GM18870 (cell line): ENCODE results near the gene BGLAP.
A peak's percentile ranks its signal among the peaks of the same experiment; 100 is the strongest.
"Not testable (repeated sequence)": the region's sequence is repeated elsewhere in the genome, so short reads cannot be mapped to it uniquely, and the experiment has no call there.

Source experiments
- ATAC-seq: cut with Tn5 transposase; IDR thresholded peaks from one replicate; pipeline ENCODE4 v1.9.1; 2021; ENCODE audit warnings: moderate library complexity; ENCODE audit not compliant: unreplicated experiment

BGLAP gene

GRCh38 chr1:156241926-156242325 is at the start of gene BGLAP:
Gene BGLAP, plus strand, starts transcription at chr1:156242184. Its CDS starts 48 bp downstream, at chr1:156242232.
- ATAC-seq: no peak

- no peak for ATAC-seq
Measured at GRCh38 chr1:156193208-156193487, 48.8 kb upstream of the BGLAP start.

DNA sequence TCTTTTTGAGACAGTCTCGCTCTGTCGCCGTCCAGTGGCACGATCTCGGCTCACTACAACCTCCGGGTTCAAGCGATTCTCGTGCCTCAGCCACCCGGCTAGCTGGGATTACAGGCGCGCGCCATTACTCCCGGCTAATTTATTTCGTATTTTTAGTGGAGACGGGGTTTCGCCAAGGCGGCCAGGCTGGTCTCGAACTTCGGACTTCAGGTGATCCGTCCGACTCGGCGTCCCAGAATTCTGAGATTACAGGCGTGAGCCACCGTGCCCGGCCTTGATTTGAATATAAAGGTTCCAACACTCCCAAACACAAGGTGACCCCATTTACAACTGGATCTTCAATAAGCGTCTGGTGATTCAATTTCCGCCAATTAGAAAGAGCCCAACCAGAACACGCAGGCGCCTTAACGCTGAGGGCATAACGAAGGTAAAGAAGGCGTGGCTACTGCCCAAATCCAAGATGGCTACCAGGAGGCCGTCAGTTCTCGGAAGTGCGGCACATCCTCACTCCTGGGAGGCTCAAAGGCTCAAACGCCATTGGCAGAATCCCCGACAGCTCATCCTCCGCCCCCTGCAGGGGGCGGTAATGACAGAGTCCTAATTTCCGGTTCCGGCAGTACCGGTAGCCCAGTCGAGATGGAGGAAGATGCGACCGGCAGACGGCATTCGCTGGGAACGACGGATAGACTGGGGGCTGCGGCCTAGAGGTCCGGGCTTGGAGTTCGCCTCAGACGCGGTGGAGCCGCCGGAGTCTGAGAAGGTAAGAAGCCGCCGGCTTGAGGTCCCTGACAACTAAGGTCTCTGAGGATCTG is 48.3 kb upstream of the BGLAP start, which contains the start of gene SLC25A44:
Gene SLC25A44 (plus strand): TSS at position 617 of the 812 bp plus-strand sequence. CDS start 5,744 bp downstream, outside the sequence.
- peak; percentile 91 for ATAC-seq

- no peak for ATAC-seq
Measured at GRCh38 chr1:156194300-156194652, 47.7 kb upstream of the BGLAP start.

DNA sequence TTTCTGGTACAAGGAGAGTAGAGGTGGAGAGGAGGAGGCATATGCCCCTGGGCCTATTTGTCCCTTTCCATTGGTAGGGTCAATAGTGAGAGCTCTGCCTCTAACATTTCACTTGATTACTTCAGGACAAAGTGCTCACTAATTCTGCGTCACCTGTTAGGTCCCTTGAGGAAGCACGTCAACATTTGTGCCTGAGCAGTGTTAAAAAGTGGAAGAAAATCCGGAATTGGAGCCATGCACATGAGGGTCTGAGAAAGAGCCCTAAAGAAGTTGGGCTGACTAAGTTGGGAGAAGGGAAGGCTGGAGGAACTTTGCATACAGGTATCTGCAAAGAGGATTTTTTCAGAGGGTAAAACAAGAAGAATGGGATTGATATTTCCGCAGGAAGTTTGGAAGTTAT is 46.1 kb upstream of the BGLAP start:
- no peak for ATAC-seq

- ATAC-seq: no peak
Measured at GRCh38 chr1:156196445-156196844, 45.5 kb upstream of the BGLAP start.

DNA sequence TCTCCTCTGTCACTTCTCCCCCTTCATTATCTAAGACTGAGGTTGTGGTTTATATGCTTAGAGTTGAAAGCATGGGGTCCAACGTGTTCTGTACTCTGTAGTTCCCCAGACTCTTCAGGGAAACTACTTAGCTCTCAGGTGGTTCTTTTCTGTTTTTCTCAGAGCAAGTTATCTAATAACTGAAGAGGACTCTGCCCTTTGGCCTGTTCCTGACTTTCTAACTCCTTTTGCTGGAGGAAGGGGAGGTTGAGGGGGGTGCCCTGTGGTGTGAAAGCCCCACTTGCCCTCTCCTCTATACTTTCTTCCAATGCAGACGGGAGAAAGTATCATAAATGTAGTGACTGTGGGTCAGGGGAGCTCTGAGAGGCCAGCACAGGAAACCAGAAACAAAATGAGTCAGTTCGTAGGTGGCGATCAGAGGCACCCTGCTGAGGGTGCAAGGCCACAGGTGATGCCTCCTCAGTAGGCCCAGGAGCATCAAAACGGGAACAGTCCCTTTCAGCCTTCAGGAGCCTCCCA is 43.1 kb upstream of the BGLAP start:
- ATAC-seq: no peak

- ATAC-seq: no peak
Measured at GRCh38 chr1:156200044-156200443, 41.9 kb upstream of the BGLAP start.

- no peak for ATAC-seq
Measured at GRCh38 chr1:156203331-156203730, 38.7 kb upstream of the BGLAP start.

DNA sequence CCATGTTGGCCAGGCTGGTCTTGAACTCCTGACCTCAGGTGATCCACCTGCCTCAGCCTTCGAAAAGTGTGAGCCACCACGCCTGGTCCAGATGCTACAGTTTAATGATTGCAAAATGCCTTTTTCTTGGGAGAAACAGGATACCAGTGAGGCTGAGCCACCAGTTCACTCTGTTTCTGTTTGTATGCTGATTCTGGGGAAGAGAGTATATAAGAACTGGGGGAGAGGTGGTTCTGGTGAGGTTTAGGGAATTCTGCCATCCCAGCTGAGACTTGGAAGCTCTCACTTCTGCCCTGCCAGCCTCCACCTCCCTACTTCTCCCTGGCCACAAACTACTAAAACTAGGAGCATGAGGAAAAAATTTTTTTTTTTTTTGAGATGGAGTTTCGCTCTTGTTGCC is 37.3 kb upstream of the BGLAP start:
- ATAC-seq: no peak

- ATAC-seq: no peak
Measured at GRCh38 chr1:156211243-156211642, 30.7 kb upstream of the BGLAP start.

- ATAC-seq: no peak
Measured at GRCh38 chr1:156212130-156212529, 29.9 kb upstream of the BGLAP start.

DNA sequence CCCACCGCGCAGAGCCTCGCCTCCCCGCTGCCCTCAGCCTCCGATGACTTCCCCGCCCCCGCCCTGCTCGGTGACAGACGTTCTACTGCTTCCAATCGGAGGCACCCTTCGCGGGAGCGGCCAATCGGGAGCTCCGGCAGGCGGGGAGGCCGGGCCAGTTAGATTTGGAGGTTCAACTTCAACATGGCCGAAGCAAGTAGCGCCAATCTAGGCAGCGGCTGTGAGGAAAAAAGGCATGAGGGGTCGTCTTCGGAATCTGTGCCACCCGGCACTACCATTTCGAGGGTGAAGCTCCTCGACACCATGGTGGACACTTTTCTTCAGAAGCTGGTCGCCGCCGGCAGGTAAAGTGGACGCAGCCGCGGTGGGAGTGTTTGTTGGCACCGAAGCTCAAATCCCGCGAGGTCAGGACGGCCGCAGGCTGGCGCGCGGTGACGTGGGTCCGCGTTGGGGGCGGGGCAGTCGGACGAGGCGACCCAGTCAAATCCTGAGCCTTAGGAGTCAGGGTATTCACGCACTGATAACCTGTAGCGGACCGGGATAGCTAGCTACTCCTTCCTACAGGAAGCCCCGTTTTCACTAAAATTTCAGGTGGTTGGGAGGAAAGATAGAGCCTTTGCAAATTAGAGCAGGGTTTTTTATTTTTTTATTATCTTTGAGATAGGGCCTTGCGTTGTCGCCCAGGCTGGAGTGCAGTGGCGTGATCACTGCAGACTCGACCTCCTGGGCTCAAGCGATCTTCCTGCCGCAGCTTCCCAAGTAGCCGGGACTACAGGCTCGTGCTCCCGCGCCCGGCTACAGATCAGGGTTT is 28.9 kb upstream of the BGLAP start, which contains the start of gene PMF1:
Gene PMF1 (plus strand): TSS at position 175 of the 811 bp plus-strand sequence. CDS start 9 bp downstream, at position 184.
- peak; percentile 66 for ATAC-seq

DNA sequence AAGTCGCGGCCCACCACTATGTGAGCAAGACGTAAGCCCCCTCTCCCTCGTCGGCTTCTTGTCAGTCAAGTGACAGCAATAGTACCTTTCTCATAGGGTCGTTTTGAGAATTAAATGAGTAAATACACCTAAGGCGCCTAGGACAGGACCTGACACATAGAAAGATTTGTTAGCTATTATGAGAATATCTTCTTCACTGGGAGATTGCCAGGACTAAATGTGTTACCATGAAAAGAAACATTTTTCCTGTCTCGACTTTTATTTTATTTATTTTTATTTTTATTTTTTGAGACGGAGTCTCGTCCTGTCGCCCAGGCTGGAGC is 28.4 kb upstream of the BGLAP start:
- no peak for ATAC-seq

- no peak for ATAC-seq
Measured at GRCh38 chr1:156214024-156214748, 27.8 kb upstream of the BGLAP start.

GRCh38 chr1:156216361-156217086 is 25.5 kb upstream of the BGLAP start:
- not testable (repeated sequence) for ATAC-seq

DNA sequence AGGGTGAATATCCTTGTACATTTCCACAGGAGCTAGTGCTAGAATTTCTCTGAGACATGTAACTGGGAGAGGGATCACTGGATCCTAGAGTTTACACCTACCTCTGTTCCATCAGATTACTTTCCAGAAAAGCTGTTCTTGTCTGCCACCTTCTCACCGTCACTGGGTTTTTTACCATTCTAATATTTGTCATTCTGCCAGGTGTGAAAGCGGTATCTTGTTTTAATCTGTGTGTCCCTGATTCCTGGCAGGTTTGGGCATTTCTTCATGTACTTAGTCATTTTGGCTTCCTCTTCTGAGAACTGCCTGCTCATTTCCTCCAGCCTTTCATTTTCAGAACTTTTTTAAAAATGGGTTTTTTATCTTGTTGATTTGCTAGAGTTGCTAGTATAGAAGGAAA is 24.1 kb upstream of the BGLAP start:
- no peak for ATAC-seq

- no peak for ATAC-seq
Measured at GRCh38 chr1:156220226-156220625, 21.8 kb upstream of the BGLAP start.

DNA sequence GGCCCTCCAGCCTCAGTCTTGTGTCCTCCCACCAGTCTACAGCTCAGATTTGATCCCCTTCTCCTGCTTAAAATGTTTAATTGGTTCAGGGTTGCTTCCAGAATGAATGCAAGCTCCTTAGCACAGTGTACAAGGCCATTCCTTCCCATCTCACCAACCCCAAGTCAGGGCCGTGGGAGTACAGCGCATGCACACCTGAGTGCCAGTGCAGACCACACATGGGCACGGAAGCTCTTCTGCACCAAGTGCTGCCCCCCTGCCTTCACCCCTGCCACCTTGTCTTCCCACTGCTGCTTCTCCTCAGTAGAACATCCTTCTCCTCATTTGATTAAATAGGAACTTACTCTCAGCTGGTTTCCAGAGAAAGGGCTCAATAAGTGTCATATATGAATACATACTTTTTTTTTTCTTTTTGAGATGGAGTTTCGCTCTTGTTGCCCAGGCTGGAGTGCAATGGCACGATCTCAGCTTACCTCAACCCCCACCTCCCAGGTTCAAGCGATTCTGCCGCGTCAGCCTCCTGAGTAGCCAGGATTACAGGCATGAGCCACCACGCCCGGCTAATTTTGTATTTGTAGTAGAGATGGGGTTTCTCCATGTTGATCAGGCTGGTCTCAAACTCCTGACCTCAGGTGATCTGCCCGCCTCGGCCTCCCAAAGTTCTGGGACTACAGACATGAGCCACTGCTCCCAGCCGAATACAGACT is 19.8 kb upstream of the BGLAP start:
- ATAC-seq: no peak

DNA sequence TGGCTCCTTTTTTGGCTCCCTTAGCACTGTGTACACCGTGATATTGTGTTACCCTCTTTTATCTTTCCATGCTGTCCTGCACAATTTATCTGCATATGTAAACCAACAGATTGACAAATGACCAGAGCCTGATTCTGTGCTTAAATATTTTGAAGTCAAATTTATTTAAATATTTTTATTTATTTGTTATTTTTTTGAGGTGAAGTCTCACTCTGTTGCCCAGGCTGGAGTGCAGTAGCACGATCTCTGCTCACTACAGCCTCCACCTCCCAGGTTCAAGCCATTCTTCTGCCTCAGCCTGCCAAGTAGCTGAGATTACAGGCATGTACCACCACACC is 16.3 kb upstream of the BGLAP start:
- no peak for ATAC-seq
